GM12878 (cell line): ENCODE measurements around the gene DOCK1. TPM values are rescaled to one million over a fixed set of nuclear protein-coding genes. Genes with fewer than 3 reads are reported as not detected.

Source experiments
- ATAC-seq: fragments of 200-7000 bp; cut with Tn5 transposase; 3 replicates; pipeline ENCODE4 v1.9.1; 2020; ENCODE audit warnings: mild to moderate bottlenecking, moderate library complexity
- BruUV-seq: library from RNA; stranded (reverse); fragments of 400-500 nt; replicated peaks from 2 replicates; lab custom pipeline; 2021; lab: Mats Ljungman, UMichigan
- CTCF ChIA-PET: fragments of 300-600 bp; sonication (Branson Sonifier 250); formaldehyde crosslinking; extraction: SDS; loops from one replicate; lab custom pipeline; 2021; ENCODE audit warnings: inconsistent platforms; lab: Yijun Ruan, JAX
- POLR2A ChIA-PET: fragments of 350-600 bp; formaldehyde crosslinking; extraction: SDS; loops from one replicate; lab custom pipeline; 2021; ENCODE audit warnings: inconsistent platforms; lab: Charles Lee
- RAD21 ChIA-PET: fragments of 300-600 bp; sonication (Branson Sonifier 250); formaldehyde crosslinking; loops from one replicate; lab custom pipeline; 2023; ENCODE audit warnings: antibody characterized with exemption; ENCODE audit not compliant: unreplicated experiment; lab: Charles Lee
- SMC1A ChIA-PET: fragments of 300-600 bp; sonication (Branson Sonifier 250); formaldehyde crosslinking; loops from one replicate; lab custom pipeline; 2023; ENCODE audit not compliant: unreplicated experiment, uncharacterized antibody; lab: Charles Lee
- DNase-seq: peaks from one replicate; pipeline ENCODE4 v3.0.0-alpha.2; 2011; ENCODE audit warnings: low read depth, low spot score
- FAIRE-seq: peaks from 3 replicates; lab custom pipeline; 2011; peaks lifted over from hg19 to GRCh38; lab: Jason Lieb, UNC
- H2AFZ ChIP-seq: 2 replicates; pipeline ENCODE4 v1.6.0; 2011; ENCODE audit warnings: low read depth, low read length, control low read depth; ENCODE audit not compliant: control insufficient read depth
- H3K27ac ChIP-seq: 2 replicates; pipeline ENCODE4 v1.5.1; 2011; ENCODE audit warnings: control low read depth; ENCODE audit not compliant: control insufficient read depth, insufficient read depth
- H3K27me3 ChIP-seq, 2 experiments: replicated peaks in 1 of 2; 2 replicates each; pipeline versions ENCODE4 v1.6.0 to v1.6.1; 2011; ENCODE audit warnings: low read length in 1 of 2; ENCODE audit not compliant: control insufficient read depth in 2 of 2, insufficient read depth in 2 of 2
- H3K36me3 ChIP-seq, 2 experiments: 2 replicates each; pipeline ENCODE4 v1.5.1; 2011; ENCODE audit warnings: low read length in 1 of 2; ENCODE audit not compliant: control insufficient read depth in 2 of 2, insufficient read depth in 2 of 2
- H3K4me1 ChIP-seq: 2 replicates; pipeline ENCODE4 v1.6.1; 2011; ENCODE audit warnings: mild to moderate bottlenecking, low read length, moderate library complexity, mixed read lengths; ENCODE audit not compliant: control insufficient read depth, insufficient read depth
- H3K4me2 ChIP-seq: 2 replicates; pipeline ENCODE4 v1.6.0; 2011; ENCODE audit warnings: control low read depth; ENCODE audit not compliant: control insufficient read depth, insufficient read depth
- H3K4me3 ChIP-seq: fragments of 200-600 bp; sonication (generic); 2 replicates; pipeline ENCODE4 v1.5.1; 2016
- H3K79me2 ChIP-seq: 2 replicates; pipeline ENCODE4 v1.6.0; 2011; ENCODE audit warnings: low read length; ENCODE audit not compliant: control insufficient read depth, insufficient read depth
- H3K9ac ChIP-seq: 2 replicates; pipeline ENCODE4 v1.8.0; 2011; ENCODE audit warnings: low read length, control low read depth, mixed read lengths; ENCODE audit not compliant: control insufficient read depth, insufficient read depth
- H3K9me3 ChIP-seq: replicated peaks from 3 replicates; pipeline ENCODE4 v1.5.1; 2011; ENCODE audit warnings: mild to moderate bottlenecking, low read length; ENCODE audit not compliant: control insufficient read depth, insufficient read depth
- H4K20me1 ChIP-seq: 2 replicates; pipeline ENCODE4 v1.6.0; 2011; ENCODE audit not compliant: control insufficient read depth, insufficient read depth
- BCLAF1 ChIP-seq: fragments of 450-650 bp; IDR thresholded peaks from 2 replicates; pipeline ENCODE4 v1.6.1; 2017; ENCODE audit warnings: antibody characterized with exemption, mild to moderate bottlenecking, moderate library complexity
- EGR1 ChIP-seq, 2 experiments: IDR thresholded peaks; 1 replicate in 1 of 2; 2 replicates in 1 of 2; pipeline ENCODE4 v1.6.1; 2011 to 2012; ENCODE audit warnings: low read depth in 2 of 2, low read length in 2 of 2, borderline replicate concordance in 1 of 2, mild to moderate bottlenecking in 1 of 2, moderate library complexity in 1 of 2
- EZH2 ChIP-seq: IDR thresholded peaks from 2 replicates; pipeline ENCODE4 v1.6.1; 2012; ENCODE audit warnings: low read depth, mild to moderate bottlenecking, control low read depth, inconsistent platforms, low read length, borderline replicate concordance; ENCODE audit not compliant: control insufficient read depth
- HDGF ChIP-seq: fragments of 450-650 bp; IDR thresholded peaks from 2 replicates; pipeline ENCODE4 v1.6.1; 2016; ENCODE audit warnings: antibody characterized with exemption
- LARP7 ChIP-seq: fragments of 450-650 bp; IDR thresholded peaks from 2 replicates; pipeline ENCODE4 v1.6.1; 2017; ENCODE audit warnings: mild to moderate bottlenecking
- MEF2B ChIP-seq: fragments of 450-650 bp; IDR thresholded peaks from 2 replicates; pipeline ENCODE4 v1.6.1; 2018; ENCODE audit warnings: mild to moderate bottlenecking, moderate library complexity; ENCODE audit not compliant: partially characterized antibody, poor library complexity, severe bottlenecking
- POLR2AphosphoS5 ChIP-seq: IDR thresholded peaks from 2 replicates; pipeline ENCODE4 v1.6.1; 2011; ENCODE audit warnings: mild to moderate bottlenecking, low read length, inconsistent platforms
- RB1 ChIP-seq: fragments of 450-650 bp; formaldehyde crosslinking; IDR thresholded peaks from 2 replicates; pipeline ENCODE4 v1.6.1; 2017; ENCODE audit warnings: mild to moderate bottlenecking, borderline replicate concordance
- RBBP5 ChIP-seq: fragments of 200-600 bp; sonication (generic); conservative IDR thresholded peaks from 2 replicates; pipeline ENCODE4 v1.6.1; 2016
- SIN3A ChIP-seq: IDR thresholded peaks from 2 replicates; pipeline ENCODE4 v1.6.1; 2012; ENCODE audit warnings: low read depth, low read length, improper control_type of control experiment
- SKIL ChIP-seq: fragments of 450-650 bp; IDR thresholded peaks from 2 replicates; pipeline ENCODE4 v1.6.1; 2017; ENCODE audit warnings: mild to moderate bottlenecking, low read depth, inconsistent platforms; ENCODE audit not compliant: poor library complexity, severe bottlenecking
- TAF1 ChIP-seq: IDR thresholded peaks from 2 replicates; pipeline ENCODE4 v1.6.1; 2011; ENCODE audit warnings: mild to moderate bottlenecking, low read depth, low read length, borderline replicate concordance
- TCF3 ChIP-seq: IDR thresholded peaks from 2 replicates; pipeline ENCODE4 v1.6.1; 2012; ENCODE audit warnings: low read depth, mild to moderate bottlenecking, low read length, borderline replicate concordance; ENCODE audit not compliant: insufficient read depth
- ZBTB40 ChIP-seq: fragments of 450-650 bp; IDR thresholded peaks from 2 replicates; pipeline ENCODE4 v1.6.1; 2016; ENCODE audit warnings: mild to moderate bottlenecking, moderate library complexity, borderline replicate concordance
- ZNF217 ChIP-seq: fragments of 450-650 bp; IDR thresholded peaks from 2 replicates; pipeline ENCODE4 v1.6.1; 2017; ENCODE audit warnings: antibody characterized with exemption, mild to moderate bottlenecking
- WGBS: methylation state at CpG from one replicate; pipeline ENCODE4 v1.1.6; 2016; ENCODE audit warnings: low lambda C conversion rate; ENCODE audit not compliant: insufficient replicate concordance, insufficient coverage; ENCODE audit errors: missing lambda C conversion rate; 5-methylcytosine and 5-hydroxymethylcytosine counted together
- in situ Hi-C: fragments of 300-500 bp; cut with MboI; formaldehyde crosslinking; loops from 9 replicates; pipeline ENCODE4 v1.14.3; 2018; ENCODE audit warnings: mixed read lengths
- intact Hi-C: fragments of 100-400 bp; cut with micrococcal nuclease; formaldehyde crosslinking; loops from one replicate; pipeline ENCODE4 v1.14.2; 2022; ENCODE audit not compliant: unreplicated experiment
- polyA plus RNA-seq, 11 experiments: library from polyadenylated mRNA; depleted of rRNA in 4 of 11; unstranded in 6 of 11; stranded (reverse) in 5 of 11; fragments of >200 nt; fragmentation: Nextera tagmentation in 4 of 11; fragmentation: Illumina TruSeq in 1 of 11; extraction: Ambion mirVana in 4 of 11; extraction: Trizol in 1 of 11; gene quantifications; 1 replicate in 1 of 11; 2 replicates in 10 of 11; pipeline versions ENCODE4 v1.2.1 to v1.2.3, GENCODE V29; 2011 to 2016; ENCODE audit warnings: inconsistent platforms in 2 of 11, missing spikeins in 2 of 11, low read depth in 1 of 11
- total RNA-seq, 4 experiments: library from RNA; depleted of rRNA in 3 of 4; stranded (reverse); fragments of >200 nt in 3 of 4; fragmentation: Illumina TruSeq in 1 of 4; extraction: Trizol in 1 of 4; gene quantifications; 2 replicates each; pipeline versions ENCODE4 v1.2.1 to v1.2.3, GENCODE V29; 2013 to 2021

DOCK1 gene
- total and polyA plus RNA-seq, 10 of the 15 experiments (the other 5 are each of a cell fraction or from before 2014, with no cell fraction given), result 0.05 to 0.18 TPM; not detected in 8

- TF ChIP-seq SKIL (no peak), ZBTB40 (no peak)
Measured at GRCh38 chr10:127194111-127194510, 288.9 kb downstream of the DOCK1 start (continued).

- CTCF ChIA-PET, result no interaction called here
- intact Hi-C loops, result no loop called here
- TF ChIP-seq LARP7 (no peak), ZNF217 (no peak), TAF1 (no peak), HDGF (no peak), POLR2AphosphoS5 (no peak), RBBP5 (no peak), TCF3 (no peak), BCLAF1 (no peak), RB1 (no peak), MEF2B (no peak), SIN3A (no peak), EZH2 (no peak), EGR1 (IDR thresholded peaks at IDR 0.05; ENCODE audit: borderline replicate concordance in 1 of 2, low read depth in 2 of 2, low read length in 2 of 2) (no peak)
Measured at GRCh38 chr10:127194599-127194998, 289.4 kb downstream of the DOCK1 start.

More at GRCh38 chr10:127194599-127194998, 289.4 kb downstream of the DOCK1 start:
- Histone ChIP-seq H3K9ac (no peak overlapping the region), H3K9me3 (no peaks in the 10 kb centered on the region), H3K4me2 (no peak overlapping the region), H3K79me2 (no peaks in the 10 kb centered on the region), H3K36me3 (no peaks in the 10 kb centered on the region), H3K4me1 (no peaks in the 10 kb centered on the region), H2AFZ (no peak overlapping the region), H3K27ac (no peak overlapping the region), H3K4me3 (no peak overlapping the region), H4K20me1 (no peaks in the 10 kb centered on the region), H3K27me3 (no peaks in the 10 kb centered on the region)
- in situ Hi-C loops, result no loop called here
- ChIA-PET RAD21 (no interaction called here), SMC1A (interaction anchor here (1.3 kb wide), 1 partner anchor 8 kb away, joined by 4 read pairs; no protein-coding TSS in a partner anchor), POLR2A (no interaction called here)
- no TSS peak for BruUV-seq
- DNase-seq, result no peak
- FAIRE-seq, result no peak
- 54% methylated on average over 16 of the region's 16 CpGs for WGBS
- no peak for ATAC-seq
